C4-2B (cell line): ENCODE measurements around the gene BTG4.

Experiments used
- ZFX ChIP-seq: fragments of 450-650 bp; IDR thresholded peaks from 2 replicates; pipeline ENCODE4 v1.6.1; 2017
- TF ChIP-seq, protein P1 (sequence below): fragments of 450-650 bp; conservative IDR thresholded peaks from 2 replicates; pipeline ENCODE4 v1.5.1; 2017; ENCODE audit warnings: mild to moderate bottlenecking

DNA sequence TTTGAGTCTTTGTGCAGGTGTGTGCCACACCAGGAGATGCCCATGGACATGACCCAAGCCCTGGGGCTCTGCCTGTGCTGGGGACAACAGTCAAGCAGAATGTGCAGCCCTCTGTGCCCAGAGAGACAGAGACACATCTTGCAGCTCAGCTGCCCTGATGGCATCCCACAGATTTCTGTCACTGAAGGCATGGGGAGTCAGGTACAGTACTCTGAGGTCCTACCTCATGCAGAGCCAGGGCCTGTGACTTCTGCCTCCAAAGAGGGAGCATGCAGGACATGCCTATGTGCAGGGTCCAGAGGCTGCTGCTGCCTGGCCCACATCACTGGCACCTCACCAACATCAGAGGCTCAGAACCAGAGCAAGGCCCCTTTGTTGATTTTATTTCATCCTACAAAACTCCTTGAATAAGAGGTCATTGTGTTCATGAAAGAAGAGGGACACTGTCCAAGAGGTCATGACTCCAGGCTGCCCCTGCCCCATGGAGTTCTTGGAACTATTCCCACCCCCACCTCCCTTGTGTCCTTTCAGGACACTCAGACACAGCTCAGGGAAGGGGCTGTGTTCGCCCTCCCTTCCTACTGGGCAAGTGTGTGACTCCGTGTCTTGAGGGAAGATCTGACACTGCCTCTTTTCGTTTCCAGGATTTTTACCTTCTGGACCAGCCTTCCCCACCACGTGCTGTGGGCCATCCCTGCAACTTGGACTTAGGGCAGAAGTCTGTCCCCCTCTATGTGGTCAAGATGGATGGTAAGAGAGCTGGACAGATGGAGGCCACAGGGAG lies 62.3 kb downstream of the BTG4 start:
- TF ChIP-seq, protein P1, sequence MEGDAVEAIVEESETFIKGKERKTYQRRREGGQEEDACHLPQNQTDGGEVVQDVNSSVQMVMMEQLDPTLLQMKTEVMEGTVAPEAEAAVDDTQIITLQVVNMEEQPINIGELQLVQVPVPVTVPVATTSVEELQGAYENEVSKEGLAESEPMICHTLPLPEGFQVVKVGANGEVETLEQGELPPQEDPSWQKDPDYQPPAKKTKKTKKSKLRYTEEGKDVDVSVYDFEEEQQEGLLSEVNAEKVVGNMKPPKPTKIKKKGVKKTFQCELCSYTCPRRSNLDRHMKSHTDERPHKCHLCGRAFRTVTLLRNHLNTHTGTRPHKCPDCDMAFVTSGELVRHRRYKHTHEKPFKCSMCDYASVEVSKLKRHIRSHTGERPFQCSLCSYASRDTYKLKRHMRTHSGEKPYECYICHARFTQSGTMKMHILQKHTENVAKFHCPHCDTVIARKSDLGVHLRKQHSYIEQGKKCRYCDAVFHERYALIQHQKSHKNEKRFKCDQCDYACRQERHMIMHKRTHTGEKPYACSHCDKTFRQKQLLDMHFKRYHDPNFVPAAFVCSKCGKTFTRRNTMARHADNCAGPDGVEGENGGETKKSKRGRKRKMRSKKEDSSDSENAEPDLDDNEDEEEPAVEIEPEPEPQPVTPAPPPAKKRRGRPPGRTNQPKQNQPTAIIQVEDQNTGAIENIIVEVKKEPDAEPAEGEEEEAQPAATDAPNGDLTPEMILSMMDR = no peak
- TF ChIP-seq ZFX = no peak
